Loucy (cell line): ENCODE measurements around the gene KRTAP19-4.

Experiments
- H2AFZ ChIP-seq: fragments of 200-600 bp; sonication (generic); 2 replicates; pipeline ENCODE4 v1.6.0; 2016; ENCODE audit warnings: antibody characterized with exemption, mild to moderate bottlenecking, low read length, moderate library complexity
- H3F3A ChIP-seq: fragments of 200-600 bp; 2 replicates; pipeline ENCODE4 v1.6.0; 2016; ENCODE audit warnings: antibody characterized with exemption, low read depth, mild to moderate bottlenecking
- H3K27me3 ChIP-seq: fragments of 200-600 bp; sonication (generic); 2 replicates; pipeline ENCODE4 v1.6.1; 2014; ENCODE audit warnings: low read length, mild to moderate bottlenecking; ENCODE audit not compliant: insufficient read depth, poor library complexity, severe bottlenecking
- H3K36me3 ChIP-seq: fragments of 200-600 bp; sonication (generic); 2 replicates; pipeline ENCODE4 v1.6.1; 2016; ENCODE audit warnings: low read length; ENCODE audit not compliant: insufficient read depth
- H3K4me1 ChIP-seq: fragments of 200-600 bp; sonication (generic); 2 replicates; pipeline ENCODE4 v1.5.1; 2014; ENCODE audit warnings: low read length, mild to moderate bottlenecking; ENCODE audit not compliant: insufficient read depth, poor library complexity, severe bottlenecking
- H3K4me2 ChIP-seq: fragments of 200-600 bp; sonication (generic); 2 replicates; pipeline ENCODE4 v1.6.0; 2014; ENCODE audit warnings: antibody characterized with exemption, low read length, low read depth, mild to moderate bottlenecking; ENCODE audit not compliant: poor library complexity, severe bottlenecking
- H3K4me3 ChIP-seq: fragments of 200-600 bp; sonication (generic); 2 replicates; pipeline ENCODE4 v1.5.1; 2014; ENCODE audit warnings: low read length, mild to moderate bottlenecking, mixed read lengths; ENCODE audit not compliant: poor library complexity, severe bottlenecking
- H3K79me2 ChIP-seq: fragments of 200-600 bp; sonication (generic); 2 replicates; pipeline ENCODE4 v1.6.1; 2014; ENCODE audit warnings: low read length; ENCODE audit not compliant: insufficient read depth
- H3K9ac ChIP-seq: fragments of 200-600 bp; sonication (generic); 2 replicates; pipeline ENCODE4 v1.6.0; 2014; ENCODE audit warnings: mild to moderate bottlenecking, low read depth, low read length, moderate library complexity; ENCODE audit not compliant: poor library complexity, severe bottlenecking
- H3K9me2 ChIP-seq: fragments of 200-600 bp; sonication (generic); replicated peaks from 2 replicates; pipeline ENCODE4 v1.6.1; 2016; ENCODE audit warnings: low read depth, low read length, mixed read lengths
- H3K9me3 ChIP-seq: fragments of 200-600 bp; sonication (generic); 2 replicates; pipeline ENCODE4 v1.6.1; 2014; ENCODE audit warnings: mild to moderate bottlenecking, antibody characterized with exemption, low read length, low read depth; ENCODE audit not compliant: insufficient read depth
- H4K20me1 ChIP-seq: fragments of 200-600 bp; sonication (generic); 2 replicates; pipeline ENCODE4 v1.6.0; 2014; ENCODE audit warnings: antibody characterized with exemption, low read length, mild to moderate bottlenecking; ENCODE audit not compliant: insufficient read depth, poor library complexity, severe bottlenecking
- CTCF ChIP-seq: fragments of 200-600 bp; sonication (generic); conservative IDR thresholded peaks from 2 replicates; pipeline ENCODE4 v1.5.1; 2014; ENCODE audit warnings: mild to moderate bottlenecking, antibody characterized with exemption, low read length
- EZH2phosphoT487 ChIP-seq: fragments of 200-600 bp; IDR thresholded peaks from 2 replicates; pipeline ENCODE4 v1.6.1; 2018; ENCODE audit warnings: antibody characterized with exemption, mild to moderate bottlenecking, moderate library complexity, borderline replicate concordance

The KRTAP19-4 gene

GRCh38 chr21:30491963-30492428, 5.0 kb downstream of the KRTAP19-4 start, which contains the start of gene KRTAP19-3:
KRTAP19-3 (minus strand) TSS chr21:30492013; CDS start chr21:30491957, 56 bp downstream.
- Histone ChIP-seq H3K4me1 (no peaks in the 10 kb centered on the region), H3K9ac (no peak within 1 kb of the TSS), H3K79me2 (no peaks in the 10 kb centered on the region), H3K4me3 (no peak within 1 kb of the TSS), H2AFZ (no peak within 1 kb of the TSS), H4K20me1 (no peaks in the 10 kb centered on the region), H3K9me2 (no peaks in the 10 kb centered on the region), H3K4me2 (no peak within 1 kb of the TSS), H3K27me3 (no peaks in the 10 kb centered on the region), H3K9me3 (peaks cover 2% of the 10 kb centered on the region; the same call in 1 of the 2 replicates), H3F3A (no peaks in the 10 kb centered on the region), H3K36me3 (no peaks in the 10 kb centered on the region)
- no peak for TF ChIP-seq CTCF
- TF ChIP-seq EZH2phosphoT487: no peak

DNA sequence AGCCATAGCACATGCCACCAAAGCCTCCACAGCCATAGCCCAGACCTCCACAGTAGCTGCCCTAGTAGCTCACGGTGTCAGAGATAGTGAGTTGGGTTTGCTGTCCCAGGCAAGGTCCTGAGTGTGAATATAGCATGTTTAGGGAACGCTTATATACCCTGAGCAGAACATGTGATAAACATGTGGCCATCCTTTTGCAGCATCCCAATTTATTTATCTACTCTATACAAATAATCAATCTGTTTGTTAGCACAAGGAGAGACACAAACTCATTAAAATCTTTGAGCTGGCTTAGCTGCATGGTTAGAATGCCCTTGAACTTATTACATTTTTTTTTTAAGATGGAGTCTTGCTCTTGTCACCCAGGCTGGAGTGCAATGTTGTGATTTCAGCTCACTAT, 9.6 kb downstream of the KRTAP19-4 start, which contains the start of gene KRTAP19-2:
Gene KRTAP19-2 (minus strand): TSS at position 101 of the 400 bp plus-strand sequence. CDS start 88 bp downstream, at position 13.
- TF ChIP-seq EZH2phosphoT487 (no peak), CTCF (no peak)

GRCh38 chr21:30486180-30486579, 10.8 kb downstream of the KRTAP19-4 start:
- H3K36me3 ChIP-seq: no peaks in the 10 kb centered on the region
- H3K9me3 ChIP-seq: peaks cover 3% of the 10 kb centered on the region; the same call in 1 of the 2 replicates
- no peak overlapping the region for H3K4me3 ChIP-seq
- no peaks in the 10 kb centered on the region for H3K79me2 ChIP-seq
- H3K9ac ChIP-seq: no peak overlapping the region
- H3K4me1 ChIP-seq: no peaks in the 10 kb centered on the region
- no peak overlapping the region for H2AFZ ChIP-seq
- H3K4me2 ChIP-seq: no peak overlapping the region
- H3K27me3 ChIP-seq: no peaks in the 10 kb centered on the region
- no peaks in the 10 kb centered on the region for H4K20me1 ChIP-seq
- no peaks in the 10 kb centered on the region for H3K9me2 ChIP-seq
- no peaks in the 10 kb centered on the region for H3F3A ChIP-seq
- TF ChIP-seq EZH2phosphoT487 (no peak), CTCF (no peak)

More for the DNA sequence above, 9.6 kb downstream of the KRTAP19-4 start, which contains the start of gene KRTAP19-2:
- H2AFZ ChIP-seq: no peak within 1 kb of the TSS
- H3K79me2 ChIP-seq: no peaks in the 10 kb centered on the region
- no peak within 1 kb of the TSS for H3K9ac ChIP-seq
- H3K36me3 ChIP-seq: no peaks in the 10 kb centered on the region
- peaks cover 3% of the 10 kb centered on the region; the same call in 1 of the 2 replicates for H3K9me3 ChIP-seq
- H3F3A ChIP-seq: no peaks in the 10 kb centered on the region
- no peaks in the 10 kb centered on the region for H4K20me1 ChIP-seq
- H3K4me2 ChIP-seq: no peak within 1 kb of the TSS
- H3K9me2 ChIP-seq: no peaks in the 10 kb centered on the region
- H3K4me1 ChIP-seq: no peaks in the 10 kb centered on the region
- no peaks in the 10 kb centered on the region for H3K27me3 ChIP-seq
- H3K4me3 ChIP-seq: no peak within 1 kb of the TSS
